GM12878 (cell line): ENCODE data around the gene RAB44. TPM values are rescaled to one million over a fixed set of nuclear protein-coding genes. Genes with fewer than 3 reads are reported as not detected.

Experiments
- ATAC-seq: fragments of 200-7000 bp; cut with Tn5 transposase; 3 replicates; pipeline ENCODE4 v1.9.1; 2020; ENCODE audit warnings: mild to moderate bottlenecking, moderate library complexity
- BruUV-seq: library from RNA; stranded (reverse); fragments of 400-500 nt; replicated peaks from 2 replicates; lab custom pipeline; 2021; lab: Mats Ljungman, UMichigan
- CTCF ChIA-PET: fragments of 300-600 bp; sonication (Branson Sonifier 250); formaldehyde crosslinking; extraction: SDS; loops from one replicate; lab custom pipeline; 2021; ENCODE audit warnings: inconsistent platforms; lab: Yijun Ruan, JAX
- POLR2A ChIA-PET: fragments of 350-600 bp; formaldehyde crosslinking; extraction: SDS; loops from one replicate; lab custom pipeline; 2021; ENCODE audit warnings: inconsistent platforms; lab: Charles Lee
- RAD21 ChIA-PET: fragments of 300-600 bp; sonication (Branson Sonifier 250); formaldehyde crosslinking; loops from one replicate; lab custom pipeline; 2023; ENCODE audit warnings: antibody characterized with exemption; ENCODE audit not compliant: unreplicated experiment; lab: Charles Lee
- SMC1A ChIA-PET: fragments of 300-600 bp; sonication (Branson Sonifier 250); formaldehyde crosslinking; loops from one replicate; lab custom pipeline; 2023; ENCODE audit not compliant: unreplicated experiment, uncharacterized antibody; lab: Charles Lee
- DNase-seq: peaks from one replicate; pipeline ENCODE4 v3.0.0-alpha.2; 2011; ENCODE audit warnings: low read depth, low spot score
- FAIRE-seq: peaks from 3 replicates; lab custom pipeline; 2011; peaks lifted over from hg19 to GRCh38; lab: Jason Lieb, UNC
- H2AFZ ChIP-seq: 2 replicates; pipeline ENCODE4 v1.6.0; 2011; ENCODE audit warnings: low read depth, low read length, control low read depth; ENCODE audit not compliant: control insufficient read depth
- H3K27ac ChIP-seq: 2 replicates; pipeline ENCODE4 v1.5.1; 2011; ENCODE audit warnings: control low read depth; ENCODE audit not compliant: control insufficient read depth, insufficient read depth
- H3K27me3 ChIP-seq, 2 experiments: replicated peaks in 1 of 2; 2 replicates each; pipeline versions ENCODE4 v1.6.0 to v1.6.1; 2011; ENCODE audit warnings: low read length in 1 of 2; ENCODE audit not compliant: control insufficient read depth in 2 of 2, insufficient read depth in 2 of 2
- H3K36me3 ChIP-seq, 2 experiments: 2 replicates each; pipeline ENCODE4 v1.5.1; 2011; ENCODE audit warnings: low read length in 1 of 2; ENCODE audit not compliant: control insufficient read depth in 2 of 2, insufficient read depth in 2 of 2
- H3K4me1 ChIP-seq: 2 replicates; pipeline ENCODE4 v1.6.1; 2011; ENCODE audit warnings: mild to moderate bottlenecking, low read length, moderate library complexity, mixed read lengths; ENCODE audit not compliant: control insufficient read depth, insufficient read depth
- H3K4me2 ChIP-seq: 2 replicates; pipeline ENCODE4 v1.6.0; 2011; ENCODE audit warnings: control low read depth; ENCODE audit not compliant: control insufficient read depth, insufficient read depth
- H3K4me3 ChIP-seq: fragments of 200-600 bp; sonication (generic); 2 replicates; pipeline ENCODE4 v1.5.1; 2016
- H3K79me2 ChIP-seq: 2 replicates; pipeline ENCODE4 v1.6.0; 2011; ENCODE audit warnings: low read length; ENCODE audit not compliant: control insufficient read depth, insufficient read depth
- H3K9ac ChIP-seq: 2 replicates; pipeline ENCODE4 v1.8.0; 2011; ENCODE audit warnings: low read length, control low read depth, mixed read lengths; ENCODE audit not compliant: control insufficient read depth, insufficient read depth
- H3K9me3 ChIP-seq: replicated peaks from 3 replicates; pipeline ENCODE4 v1.5.1; 2011; ENCODE audit warnings: mild to moderate bottlenecking, low read length; ENCODE audit not compliant: control insufficient read depth, insufficient read depth
- H4K20me1 ChIP-seq: 2 replicates; pipeline ENCODE4 v1.6.0; 2011; ENCODE audit not compliant: control insufficient read depth, insufficient read depth
- BHLHE40 ChIP-seq, 2 experiments: fragments of 450-650 bp in 1 of 2; IDR thresholded peaks; 2 replicates each; pipeline ENCODE4 v1.6.1; 2011 to 2017; ENCODE audit warnings: low read depth in 2 of 2, borderline replicate concordance in 1 of 2, improper control_type of control experiment in 1 of 2, low read length in 1 of 2, mild to moderate bottlenecking in 1 of 2
- CBFB ChIP-seq: IDR thresholded peaks from 2 replicates; pipeline ENCODE4 v1.6.1; 2016; ENCODE audit warnings: antibody characterized with exemption, low read depth
- DPF2 ChIP-seq: fragments of 450-650 bp; IDR thresholded peaks from 2 replicates; pipeline ENCODE4 v1.6.1; 2017; ENCODE audit warnings: mild to moderate bottlenecking
- FOS ChIP-seq: IDR thresholded peaks from 3 replicates; pipeline ENCODE4 v1.6.1; 2011; ENCODE audit warnings: borderline replicate concordance; ENCODE audit not compliant: insufficient read length; ENCODE audit errors: extremely low read depth
- GATAD2B ChIP-seq: fragments of 450-650 bp; conservative IDR thresholded peaks from 2 replicates; pipeline ENCODE4 v1.6.1; 2017; ENCODE audit warnings: low read depth, mild to moderate bottlenecking, moderate library complexity
- HDAC6 ChIP-seq: fragments of 200-600 bp; sonication (generic); IDR thresholded peaks from one replicate; pipeline ENCODE4 v1.8.0; 2017; ENCODE audit warnings: antibody characterized with exemption; ENCODE audit not compliant: unreplicated experiment
- HDGF ChIP-seq: fragments of 450-650 bp; IDR thresholded peaks from 2 replicates; pipeline ENCODE4 v1.6.1; 2016; ENCODE audit warnings: antibody characterized with exemption
- IKZF1 ChIP-seq: fragments of 450-650 bp; conservative IDR thresholded peaks from 2 replicates; pipeline ENCODE4 v1.6.1; 2017; ENCODE audit warnings: antibody characterized with exemption, mild to moderate bottlenecking
- IKZF2 ChIP-seq, 2 experiments: fragments of 450-650 bp; IDR thresholded peaks; 2 replicates each; pipeline ENCODE4 v1.6.1; 2017; ENCODE audit warnings: mild to moderate bottlenecking in 2 of 2, moderate library complexity in 2 of 2
- MYC ChIP-seq: IDR thresholded peaks from 2 replicates; pipeline ENCODE4 v1.6.1; 2011; ENCODE audit warnings: mild to moderate bottlenecking, low read length, moderate library complexity, inconsistent platforms; ENCODE audit not compliant: insufficient read depth, insufficient replicate concordance, insufficient read length, severe bottlenecking
- NFYA ChIP-seq: IDR thresholded peaks from 2 replicates; pipeline ENCODE4 v1.6.1; 2011; ENCODE audit warnings: low read depth, mild to moderate bottlenecking, low read length, improper control_type of control experiment, borderline replicate concordance
- PML ChIP-seq: IDR thresholded peaks from 2 replicates; pipeline ENCODE4 v1.6.1; 2012; ENCODE audit warnings: low read length, inconsistent platforms
- SIN3A ChIP-seq: IDR thresholded peaks from 2 replicates; pipeline ENCODE4 v1.6.1; 2012; ENCODE audit warnings: low read depth, low read length, improper control_type of control experiment
- TCF12 ChIP-seq: IDR thresholded peaks from 2 replicates; pipeline ENCODE4 v1.6.1; 2011; ENCODE audit warnings: low read depth, mild to moderate bottlenecking, low read length
- ZNF207 ChIP-seq: fragments of 450-650 bp; IDR thresholded peaks from 2 replicates; pipeline ENCODE4 v1.6.1; 2014; ENCODE audit warnings: antibody characterized with exemption, mild to moderate bottlenecking, borderline replicate concordance
- WGBS: methylation state at CpG from one replicate; pipeline ENCODE4 v1.1.6; 2016; ENCODE audit warnings: low lambda C conversion rate; ENCODE audit not compliant: insufficient replicate concordance, insufficient coverage; ENCODE audit errors: missing lambda C conversion rate; 5-methylcytosine and 5-hydroxymethylcytosine counted together
- in situ Hi-C: fragments of 300-500 bp; cut with MboI; formaldehyde crosslinking; loops from 9 replicates; pipeline ENCODE4 v1.14.3; 2018; ENCODE audit warnings: mixed read lengths
- intact Hi-C: fragments of 100-400 bp; cut with micrococcal nuclease; formaldehyde crosslinking; loops from one replicate; pipeline ENCODE4 v1.14.2; 2022; ENCODE audit not compliant: unreplicated experiment
- polyA plus RNA-seq, 11 experiments: library from polyadenylated mRNA; depleted of rRNA in 4 of 11; unstranded in 6 of 11; stranded (reverse) in 5 of 11; fragments of >200 nt; fragmentation: Nextera tagmentation in 4 of 11; fragmentation: Illumina TruSeq in 1 of 11; extraction: Ambion mirVana in 4 of 11; extraction: Trizol in 1 of 11; gene quantifications; 1 replicate in 1 of 11; 2 replicates in 10 of 11; pipeline versions ENCODE4 v1.2.1 to v1.2.3, GENCODE V29; 2011 to 2016; ENCODE audit warnings: inconsistent platforms in 2 of 11, missing spikeins in 2 of 11, low read depth in 1 of 11
- total RNA-seq, 4 experiments: library from RNA; depleted of rRNA in 3 of 4; stranded (reverse); fragments of >200 nt in 3 of 4; fragmentation: Illumina TruSeq in 1 of 4; extraction: Trizol in 1 of 4; gene quantifications; 2 replicates each; pipeline versions ENCODE4 v1.2.1 to v1.2.3, GENCODE V29; 2013 to 2021
- TF ChIP-seq, protein P1 (sequence below): IDR thresholded peaks from 2 replicates; pipeline ENCODE4 v1.6.1; 2011; ENCODE audit warnings: mild to moderate bottlenecking, low read depth, low read length, moderate library complexity; ENCODE audit not compliant: insufficient replicate concordance
- TF ChIP-seq, protein P2 (sequence below): IDR thresholded peaks from 2 replicates; pipeline ENCODE4 v1.6.1; 2011; ENCODE audit warnings: borderline replicate concordance, low read depth, mild to moderate bottlenecking, moderate library complexity, mixed read lengths, low read length; ENCODE audit not compliant: insufficient read depth; ENCODE audit errors: extremely low read length

Gene RAB44
- total and polyA plus RNA-seq, 10 of the 15 experiments (the other 5 are each of a cell fraction or from before 2014, with no cell fraction given): 0.01 to 0.08 (median 0.05) TPM; not detected in 2

GRCh38 chr6:36677753-36678487, 19.7 kb upstream of the RAB44 start (continued):
- TF ChIP-seq, protein P1, sequence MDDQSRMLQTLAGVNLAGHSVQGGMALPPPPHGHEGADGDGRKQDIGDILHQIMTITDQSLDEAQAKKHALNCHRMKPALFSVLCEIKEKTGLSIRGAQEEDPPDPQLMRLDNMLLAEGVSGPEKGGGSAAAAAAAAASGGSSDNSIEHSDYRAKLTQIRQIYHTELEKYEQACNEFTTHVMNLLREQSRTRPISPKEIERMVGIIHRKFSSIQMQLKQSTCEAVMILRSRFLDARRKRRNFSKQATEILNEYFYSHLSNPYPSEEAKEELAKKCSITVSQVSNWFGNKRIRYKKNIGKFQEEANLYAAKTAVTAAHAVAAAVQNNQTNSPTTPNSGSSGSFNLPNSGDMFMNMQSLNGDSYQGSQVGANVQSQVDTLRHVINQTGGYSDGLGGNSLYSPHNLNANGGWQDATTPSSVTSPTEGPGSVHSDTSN: no peak
- TF ChIP-seq FOS: no peak
- TF ChIP-seq, all 136 proteins: peak for 10

GRCh38 chr6:36678488-36679042, 19.1 kb upstream of the RAB44 start, which contains the start of gene CDKN1A:
Gene CDKN1A (plus strand): TSS chr6:36678714. CDS start chr6:36684102, 5,388 bp downstream.
- BruUV-seq: no TSS peak
- peak within 1 kb of the TSS; percentile 54 for H2AFZ ChIP-seq
- H3K27me3 ChIP-seq: no peaks in the 10 kb centered on the region
- ChIA-PET CTCF (interaction anchor here (0.6 to 10.7 kb wide), 10 partner anchors 12 to 212 kb away, joined by 3 to 146 read pairs (median 6); no protein-coding TSS in a partner anchor), POLR2A (interaction anchor here (0.5 to 13.6 kb wide), 11 partner anchors 13 to 548 kb away, joined by 3 to 243 read pairs (median 7); partner anchors contain the start of gene SRSF3), RAD21 (interaction anchor here (0.8 to 10.6 kb wide), 12 partner anchors 13 to 329 kb away, joined by 3 to 195 read pairs (median 4); no protein-coding TSS in a partner anchor), SMC1A (interaction anchor here (1.0 to 17.5 kb wide), 7 partner anchors 13 to 83 kb away, joined by 3 to 240 read pairs (median 30); no protein-coding TSS in a partner anchor)
- no peaks in the 10 kb centered on the region for H3K9me3 ChIP-seq
- peaks cover 44% of the 10 kb centered on the region for H3K4me1 ChIP-seq
- intact Hi-C loops: loop anchor here (1.0 to 2.0 kb wide), 2 partner anchors 11 to 16 kb away; no protein-coding TSS in a partner anchor
- H3K36me3 ChIP-seq: peaks cover under 1 to 5% of the 10 kb centered on the region in 2 experiments
- under 1% methylated on average over 52 of the region's 63 CpGs for WGBS
- H3K79me2 ChIP-seq: peaks cover 74% of the 10 kb centered on the region
- DNase-seq (no peak), ATAC-seq (peak; percentile 75), FAIRE-seq (no peak)
- in situ Hi-C loops: no loop called here
- H3K9ac ChIP-seq: peak within 1 kb of the TSS; percentile 90
- H3K27ac ChIP-seq: peak within 1 kb of the TSS; percentile 88
- peak within 1 kb of the TSS; percentile 80 for H3K4me2 ChIP-seq
- H4K20me1 ChIP-seq: peaks cover 9% of the 10 kb centered on the region
- peak within 1 kb of the TSS; percentile 75 for H3K4me3 ChIP-seq
- TF ChIP-seq DPF2: peak; percentile 66
- TF ChIP-seq PML: peak; percentile 99
- TF ChIP-seq HDGF: no peak
- TF ChIP-seq IKZF1: peak; percentile 80
- TF ChIP-seq ZNF207: no peak; the same call in 1 of the 2 replicates
- TF ChIP-seq SIN3A: peak; percentile 86
- TF ChIP-seq BHLHE40 (IDR thresholded peaks at IDR 0.05; ENCODE audit: borderline replicate concordance in 1 of 2, low read depth in 2 of 2, low read length in 1 of 2): peak; percentile 70 to 91
- peak; percentile 90 for TF ChIP-seq TCF12
- peak; percentile 83 for TF ChIP-seq CBFB
- TF ChIP-seq IKZF2 (IDR thresholded peaks at IDR 0.05): peak; percentile 5 to 38; a peak in 1 of 4 replicates
- TF ChIP-seq NFYA: no peak
- peak; percentile 17 for TF ChIP-seq MYC
- peak; percentile 98 for TF ChIP-seq GATAD2B
- TF ChIP-seq, protein P2, sequence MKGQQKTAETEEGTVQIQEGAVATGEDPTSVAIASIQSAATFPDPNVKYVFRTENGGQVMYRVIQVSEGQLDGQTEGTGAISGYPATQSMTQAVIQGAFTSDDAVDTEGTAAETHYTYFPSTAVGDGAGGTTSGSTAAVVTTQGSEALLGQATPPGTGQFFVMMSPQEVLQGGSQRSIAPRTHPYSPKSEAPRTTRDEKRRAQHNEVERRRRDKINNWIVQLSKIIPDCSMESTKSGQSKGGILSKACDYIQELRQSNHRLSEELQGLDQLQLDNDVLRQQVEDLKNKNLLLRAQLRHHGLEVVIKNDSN: no peak
- peak; percentile 52 for TF ChIP-seq HDAC6
